ENCODE measurements around the gene FRMD6. TPM values are rescaled to one million over a fixed set of nuclear protein-coding genes. Genes with fewer than 3 reads are reported as not detected.

FRMD6 gene
- total RNA-seq, 1 experiment from 2014 or later = 11.4 TPM

DNA sequence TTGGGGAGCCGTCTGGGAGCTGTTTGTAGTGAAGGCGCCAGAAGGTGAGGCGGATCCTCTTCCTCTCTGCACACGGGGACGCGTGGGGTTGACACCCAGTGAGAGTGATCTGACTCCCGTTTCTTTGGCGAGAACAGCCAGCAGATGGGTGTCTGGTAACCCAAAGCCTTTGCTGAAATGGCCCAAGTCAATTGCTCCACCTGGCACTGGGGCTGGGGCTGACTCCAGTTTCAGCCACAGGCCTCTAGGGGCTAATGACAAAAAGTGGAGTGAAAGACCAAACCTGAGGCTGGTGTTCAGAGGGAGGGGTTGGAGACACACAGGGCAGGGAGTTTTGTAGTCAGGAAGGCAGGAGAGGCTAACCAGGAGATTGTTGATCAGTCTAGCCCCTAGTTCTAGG lies 87.0 kb downstream of the FRMD6 start:
- DNase-seq (ENCODE audit: low read depth, low spot score) (peak; percentile 3), ATAC-seq (peak; percentile 80)
- no TSS peak for BruUV-seq (replicated peaks)
- intact Hi-C loops (cut with micrococcal nuclease) = no loop called here
- no peaks in the 10 kb centered on the region for H3K9me2 ChIP-seq (ENCODE audit: insufficient read depth)
- H2AFZ ChIP-seq (ENCODE audit: low read depth, low read length, poor library complexity, severe bottlenecking) = no peak overlapping the region
- no peaks in the 10 kb centered on the region for H3K27me3 ChIP-seq (ENCODE audit: insufficient read depth, low read length)
- no peak overlapping the region for H3K4me2 ChIP-seq (ENCODE audit: low read length)
- ChIA-PET RAD21 (ENCODE audit: low non-redundant PET in 1 of 2, low total read pairs in 2 of 2, uncharacterized antibody in 2 of 2, unreplicated experiment in 2 of 2) (no interaction called here), POLR2A (no interaction called here), CTCF (interaction anchor here (1.1 kb wide), 1 partner anchor 12 kb away, joined by 3 read pairs; no protein-coding TSS in a partner anchor)
- TF ChIP-seq CTCF (IDR thresholded peaks at IDR 0.05 in 2 of 3, conservative IDR thresholded peaks at IDR 0.05 in 1 of 3; ENCODE audit: borderline replicate concordance in 1 of 3, insufficient read depth in 1 of 3, low read depth in 2 of 3, low read length in 2 of 3) = peak in 2 of 3 experiments; percentile 23 to 25; a peak in 2 of 6 replicates
- no peak for TF ChIP-seq MAX (IDR thresholded peaks at IDR 0.05)
- H3K27ac ChIP-seq (ENCODE audit: low read depth, low read length) = no peak overlapping the region
- no peak overlapping the region for H3K4me3 ChIP-seq (replicated peaks in 1 of 2; ENCODE audit: low read depth in 1 of 2, low read length in 2 of 2)
- H4K20me1 ChIP-seq (ENCODE audit: insufficient read depth) = no peaks in the 10 kb centered on the region
- H3K9me3 ChIP-seq (ENCODE audit: control insufficient read depth in 1 of 2, insufficient read depth in 1 of 2, low read depth in 1 of 2, low read length in 2 of 2) = no peaks in the 10 kb centered on the region
- no peaks in the 10 kb centered on the region for H3K4me1 ChIP-seq (ENCODE audit: control insufficient read depth in 1 of 2, insufficient read depth in 2 of 2, low read length in 2 of 2)
- no peaks in the 10 kb centered on the region for H3K79me2 ChIP-seq (ENCODE audit: insufficient read depth, low read length)
- no peak overlapping the region for H3K9ac ChIP-seq (ENCODE audit: low read length)
- no peaks in the 10 kb centered on the region for H3K36me3 ChIP-seq (ENCODE audit: control insufficient read depth in 1 of 2, insufficient read depth in 2 of 2, low read length in 2 of 2)

- Histone ChIP-seq H3K36me3 (ENCODE audit: control insufficient read depth in 1 of 2, insufficient read depth in 2 of 2, low read length in 2 of 2) (no peaks in the 10 kb centered on the region), H4K20me1 (ENCODE audit: insufficient read depth) (no peaks in the 10 kb centered on the region), H3K4me3 (replicated peaks in 1 of 2; ENCODE audit: low read depth in 1 of 2, low read length in 2 of 2) (no peak overlapping the region), H3K9ac (ENCODE audit: low read length) (no peak overlapping the region), H3K4me2 (ENCODE audit: low read length) (no peak overlapping the region), H2AFZ (ENCODE audit: low read depth, low read length, poor library complexity, severe bottlenecking) (no peak overlapping the region), H3K79me2 (ENCODE audit: insufficient read depth, low read length) (no peaks in the 10 kb centered on the region), H3K27me3 (ENCODE audit: insufficient read depth, low read length) (no peaks in the 10 kb centered on the region), H3K9me3 (ENCODE audit: control insufficient read depth in 1 of 2, insufficient read depth in 1 of 2, low read depth in 1 of 2, low read length in 2 of 2) (no peaks in the 10 kb centered on the region), H3K4me1 (ENCODE audit: control insufficient read depth in 1 of 2, insufficient read depth in 2 of 2, low read length in 2 of 2) (no peaks in the 10 kb centered on the region), H3K9me2 (ENCODE audit: insufficient read depth) (no peaks in the 10 kb centered on the region), H3K27ac (ENCODE audit: low read depth, low read length) (no peak overlapping the region)
- TF ChIP-seq ZNF274 (IDR thresholded peaks at IDR 0.05; ENCODE audit: low read depth, low read length) = no peak
- no peak for TF ChIP-seq EZH2 (IDR thresholded peaks at IDR 0.05)
- no peak for TF ChIP-seq CTCF (IDR thresholded peaks at IDR 0.05 in 2 of 3, conservative IDR thresholded peaks at IDR 0.05 in 1 of 3; ENCODE audit: borderline replicate concordance in 1 of 3, insufficient read depth in 1 of 3, low read depth in 2 of 3, low read length in 2 of 3)
- TF ChIP-seq CBX3 (IDR thresholded peaks at IDR 0.05; ENCODE audit: low read depth) = no peak
- TF ChIP-seq POLR2AphosphoS5 (IDR thresholded peaks at IDR 0.05; ENCODE audit: low read depth, low read length) = no peak
- TF ChIP-seq EZH2phosphoT487 (IDR thresholded peaks at IDR 0.05; ENCODE audit: borderline replicate concordance) = no peak
- no peak for TF ChIP-seq MAX (IDR thresholded peaks at IDR 0.05)
- TF ChIP-seq JUND (IDR thresholded peaks at IDR 0.05) = no peak
- no peak for TF ChIP-seq YY1 (IDR thresholded peaks at IDR 0.05; ENCODE audit: extremely low read depth, insufficient replicate concordance, low read depth, low read length)
- TF ChIP-seq CEBPB (IDR thresholded peaks at IDR 0.05; ENCODE audit: low read depth) = no peak
- DNase-seq (ENCODE audit: low read depth, low spot score) (no peak), ATAC-seq (no peak)
- ChIA-PET CTCF (interaction anchor here (0.6 kb wide), 1 partner anchor 580 kb away, joined by 7 read pairs; no protein-coding TSS in a partner anchor), POLR2A (no interaction called here), RAD21 (ENCODE audit: low non-redundant PET in 1 of 2, low total read pairs in 2 of 2, uncharacterized antibody in 2 of 2, unreplicated experiment in 2 of 2) (interaction anchor here in 1 of 2 experiments (0.6 kb wide), 1 partner anchor 50 kb away, joined by 3 read pairs; no protein-coding TSS in a partner anchor)
- no TSS peak for BruUV-seq (replicated peaks)
- intact Hi-C loops (cut with micrococcal nuclease) = no loop called here
These were observed 91.9 kb downstream of the FRMD6 start for GRCh38 chr14:51743588-51744000.

Measured in HCT116 (cell line).